MM.1S (cell line): ENCODE measurements around the gene CALML5.

ENCODE experiments used
- DNase-seq: peaks from one replicate; pipeline ENCODE4 v3.0.0-alpha.2; 2015
- H2AFZ ChIP-seq: fragments of 300-600 bp; sonication (generic); 2 replicates; pipeline ENCODE4 v1.6.0; 2016; ENCODE audit warnings: antibody characterized with exemption, low read length
- H3F3A ChIP-seq: fragments of 300-600 bp; sonication (generic); 2 replicates; pipeline ENCODE4 v1.6.1; 2016; ENCODE audit warnings: mild to moderate bottlenecking, antibody characterized with exemption, low read length, moderate library complexity, mixed read lengths; ENCODE audit not compliant: insufficient read depth
- H3K27ac ChIP-seq: fragments of 300-600 bp; sonication (generic); 2 replicates; pipeline ENCODE4 v1.5.1; 2016; ENCODE audit warnings: mild to moderate bottlenecking, low read length
- H3K27me3 ChIP-seq: fragments of 300-600 bp; sonication (generic); replicated peaks from 2 replicates; pipeline ENCODE4 v1.6.0; 2016; ENCODE audit warnings: low read length; ENCODE audit not compliant: insufficient read depth
- H3K36me3 ChIP-seq: fragments of 300-600 bp; sonication (generic); replicated peaks from 2 replicates; pipeline ENCODE4 v1.6.1; 2016; ENCODE audit warnings: mild to moderate bottlenecking, low read length, mixed read lengths; ENCODE audit not compliant: insufficient read depth
- H3K4me1 ChIP-seq: fragments of 300-600 bp; sonication (generic); 2 replicates; pipeline ENCODE4 v1.6.1; 2016; ENCODE audit warnings: low read length, mixed read lengths
- H3K4me2 ChIP-seq: fragments of 300-600 bp; sonication (generic); 2 replicates; pipeline ENCODE4 v1.6.0; 2016; ENCODE audit warnings: low read depth, low read length
- H3K4me3 ChIP-seq: fragments of 300-600 bp; sonication (generic); 2 replicates; pipeline ENCODE4 v1.5.1; 2016; ENCODE audit warnings: low read length, mixed read lengths
- H3K79me2 ChIP-seq: fragments of 300-600 bp; sonication (generic); 2 replicates; pipeline ENCODE4 v1.6.1; 2016; ENCODE audit warnings: mixed run types, low read length, mixed read lengths
- H3K9ac ChIP-seq: fragments of 300-600 bp; sonication (generic); 2 replicates; pipeline ENCODE4 v1.6.1; 2016; ENCODE audit warnings: low read length, mixed read lengths
- H3K9me2 ChIP-seq: fragments of 300-600 bp; sonication (generic); replicated peaks from 2 replicates; pipeline ENCODE4 v1.6.1; 2016; ENCODE audit warnings: mild to moderate bottlenecking, low read length, mixed read lengths; ENCODE audit not compliant: insufficient read depth
- H3K9me3 ChIP-seq: fragments of 300-600 bp; sonication (generic); replicated peaks from 2 replicates; pipeline ENCODE4 v1.6.1; 2016; ENCODE audit warnings: mild to moderate bottlenecking, low read length, mixed read lengths; ENCODE audit not compliant: insufficient read depth
- H4K20me1 ChIP-seq: fragments of 300-600 bp; sonication (generic); 2 replicates; pipeline ENCODE4 v1.6.1; 2016; ENCODE audit warnings: mild to moderate bottlenecking, low read length, moderate library complexity, mixed read lengths; ENCODE audit not compliant: insufficient read depth
- CTCF ChIP-seq: fragments of 300-600 bp; sonication (generic); IDR thresholded peaks from 2 replicates; pipeline ENCODE4 v1.5.1; 2016; ENCODE audit warnings: antibody characterized with exemption, low read length, mixed read lengths
- EZH2 ChIP-seq: fragments of 300-600 bp; sonication (generic); optimal IDR thresholded peaks from 2 replicates; pipeline ENCODE3; 2017; ENCODE audit warnings: low read depth, mild to moderate bottlenecking, antibody characterized with exemption, low read length, mixed read lengths
- EZH2phosphoT487 ChIP-seq: fragments of 300-600 bp; sonication (generic); IDR thresholded peaks from 2 replicates; pipeline ENCODE4 v1.6.1; 2018; ENCODE audit warnings: antibody characterized with exemption, low read length

The CALML5 gene

GRCh38 chr10:5512881-5513612 is 13.7 kb upstream of the CALML5 start:
- H2AFZ ChIP-seq: no peak overlapping the region
- no peak overlapping the region for H3K9ac ChIP-seq
- no peaks in the 10 kb centered on the region for H3K36me3 ChIP-seq
- H3K9me2 ChIP-seq: no peaks in the 10 kb centered on the region
- no peaks in the 10 kb centered on the region for H3F3A ChIP-seq
- H3K79me2 ChIP-seq: no peaks in the 10 kb centered on the region
- DNase-seq: no peak
- H3K4me1 ChIP-seq: no peaks in the 10 kb centered on the region
- no peaks in the 10 kb centered on the region for H3K9me3 ChIP-seq
- H3K4me2 ChIP-seq: no peak overlapping the region
- H3K4me3 ChIP-seq: no peak overlapping the region
- no peak overlapping the region for H3K27ac ChIP-seq
- TF ChIP-seq CTCF (no peak), EZH2phosphoT487 (no peak), EZH2 (no peak)
- H3K27me3 ChIP-seq: 0 out of 2 replicates have a peak, but pooled peaks cover 4% of the 10 kb centered on the region
- no peaks in the 10 kb centered on the region for H4K20me1 ChIP-seq

GRCh38 chr10:5512331-5512730 is 13.0 kb upstream of the CALML5 start:
- no peaks in the 10 kb centered on the region for H3F3A ChIP-seq
- H3K4me3 ChIP-seq: no peak overlapping the region
- H3K9ac ChIP-seq: no peak overlapping the region
- DNase-seq: no peak
- H3K4me2 ChIP-seq: no peak overlapping the region
- no peaks in the 10 kb centered on the region for H4K20me1 ChIP-seq
- H3K27ac ChIP-seq: no peak overlapping the region
- H2AFZ ChIP-seq: no peak overlapping the region
- no peak for TF ChIP-seq CTCF
- H3K36me3 ChIP-seq: no peaks in the 10 kb centered on the region
- H3K9me2 ChIP-seq: no peaks in the 10 kb centered on the region
- no peaks in the 10 kb centered on the region for H3K79me2 ChIP-seq
- no peaks in the 10 kb centered on the region for H3K4me1 ChIP-seq
- H3K9me3 ChIP-seq: no peaks in the 10 kb centered on the region
- H3K27me3 ChIP-seq: 0 out of 2 replicates have a peak, but pooled peaks cover 4% of the 10 kb centered on the region

GRCh38 chr10:5511885-5512280 is 12.5 kb upstream of the CALML5 start:
- no peak for DNase-seq

More at GRCh38 chr10:5511885-5512280, 12.5 kb upstream of the CALML5 start:
- Histone ChIP-seq H3K9me2 (no peaks in the 10 kb centered on the region), H4K20me1 (no peaks in the 10 kb centered on the region), H3K36me3 (no peaks in the 10 kb centered on the region), H2AFZ (no peak overlapping the region), H3K4me1 (no peaks in the 10 kb centered on the region), H3K9me3 (no peaks in the 10 kb centered on the region), H3K4me3 (no peak overlapping the region), H3K27ac (no peak overlapping the region), H3K4me2 (no peak overlapping the region), H3K27me3 (0 out of 2 replicates have a peak, but pooled peaks cover 4% of the 10 kb centered on the region), H3F3A (no peaks in the 10 kb centered on the region), H3K79me2 (no peaks in the 10 kb centered on the region), H3K9ac (no peak overlapping the region)
- TF ChIP-seq EZH2phosphoT487 (no peak), CTCF (no peak)
